Measurements from ENCODE around the gene HERPUD1. TPM values are rescaled to one million over a fixed set of nuclear protein-coding genes. Genes with fewer than 3 reads are reported as not detected.

The HERPUD1 gene
- total RNA-seq, 2 experiments from 2014 or later, result 143 to 149 TPM

DNA sequence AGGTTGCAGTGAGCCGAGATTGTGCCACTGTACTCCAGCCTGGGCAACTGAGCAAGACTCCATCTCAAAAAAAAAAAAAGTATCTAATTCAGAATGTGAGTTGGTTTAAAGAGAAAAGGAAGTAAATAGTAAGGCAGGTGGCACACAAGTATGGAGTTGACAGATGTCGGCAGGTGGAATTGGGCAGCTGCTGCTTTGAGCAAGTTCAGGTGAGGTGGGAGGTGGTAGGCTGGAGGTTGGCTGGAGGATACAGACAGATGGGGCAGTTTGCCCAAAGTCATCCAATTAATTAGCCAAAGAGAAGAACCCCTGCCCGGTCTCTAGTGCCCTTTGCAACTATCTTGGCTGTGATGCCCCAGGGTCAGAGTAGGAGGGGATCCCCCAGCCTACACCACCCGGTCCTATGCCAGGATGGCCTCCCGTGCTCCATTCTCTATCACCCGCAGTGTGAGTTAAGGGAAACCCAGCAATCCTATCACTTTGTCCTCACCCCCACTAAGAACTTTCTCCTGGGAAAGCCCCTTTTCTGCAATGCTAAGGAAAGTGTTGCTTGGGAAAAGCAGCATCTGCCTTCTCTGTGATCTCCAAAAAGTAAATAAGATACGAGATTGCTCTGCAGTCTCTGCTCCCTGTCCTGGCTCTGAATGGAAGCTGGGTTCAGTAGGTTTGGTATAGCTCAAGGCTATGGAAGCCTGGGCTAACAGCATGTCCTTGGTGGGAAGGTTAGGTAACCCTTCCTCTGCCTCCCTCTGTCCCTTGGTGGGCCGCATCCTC is 34.7 kb upstream of the HERPUD1 start:
- peaks cover 9% of the 10 kb centered on the region for H3K27me3 Mint-ChIP-seq
- H3K4me3 Mint-ChIP-seq, result no peak overlapping the region
- DNase-seq, result no peak
- H3K9me3 Mint-ChIP-seq, result no peaks in the 10 kb centered on the region
- no peaks in the 10 kb centered on the region for H3K36me3 Mint-ChIP-seq
- peaks cover 29% of the 10 kb centered on the region for H3K4me1 Mint-ChIP-seq
- no peak overlapping the region for H3K27ac Mint-ChIP-seq

DNA sequence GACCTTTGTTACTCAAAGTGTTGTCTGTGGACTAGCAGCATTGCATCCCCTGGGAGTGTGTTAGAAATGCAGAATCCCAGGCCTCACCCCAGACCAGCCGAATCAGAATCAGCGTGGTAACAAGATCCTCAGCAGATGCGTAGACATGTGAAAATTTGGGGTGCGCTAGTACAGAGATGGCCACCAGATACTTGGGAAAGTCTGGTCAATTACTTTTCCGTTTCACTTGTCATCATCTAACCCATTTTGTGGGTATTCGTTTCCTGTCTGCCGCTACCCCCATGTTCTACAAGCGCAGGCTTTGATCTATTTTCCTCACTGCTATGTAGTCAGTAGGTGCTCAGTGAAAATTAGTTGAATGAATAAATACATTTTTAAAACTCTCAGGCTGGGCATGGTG is 33.1 kb upstream of the HERPUD1 start:
- peaks cover 9% of the 10 kb centered on the region for H3K27me3 Mint-ChIP-seq

DNA sequence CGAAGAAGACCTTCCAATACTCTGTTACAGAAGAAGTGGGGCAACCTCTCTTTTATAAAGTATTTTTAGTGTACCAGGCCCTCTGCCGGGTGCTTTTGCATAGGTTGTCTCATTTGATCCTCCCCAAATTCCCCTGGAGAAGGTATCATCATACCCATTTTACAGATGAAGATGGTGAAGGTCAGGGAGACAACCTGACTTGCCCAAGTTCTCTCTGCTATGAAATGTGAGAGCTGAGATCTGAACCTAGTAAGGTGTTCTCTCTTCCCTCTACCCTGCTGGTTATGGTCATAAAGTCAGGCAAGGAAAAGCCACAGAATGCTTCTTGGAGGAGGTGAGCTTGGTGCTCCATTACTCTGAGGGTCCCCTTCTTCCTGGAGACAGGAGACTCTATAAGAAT is 28.1 kb upstream of the HERPUD1 start:
- H3K27ac Mint-ChIP-seq, result no peak overlapping the region
- no peaks in the 10 kb centered on the region for H3K36me3 Mint-ChIP-seq
- no peak for DNase-seq
- no peak overlapping the region for H3K4me3 Mint-ChIP-seq
- peaks cover 18% of the 10 kb centered on the region for H3K4me1 Mint-ChIP-seq
- peaks cover 9% of the 10 kb centered on the region for H3K27me3 Mint-ChIP-seq
- no peaks in the 10 kb centered on the region for H3K9me3 Mint-ChIP-seq

More for the DNA sequence above, 33.1 kb upstream of the HERPUD1 start:
- peak; percentile 39 for DNase-seq
- Mint-ChIP-seq H3K4me3 (no peak overlapping the region), H3K9me3 (no peaks in the 10 kb centered on the region), H3K4me1 (peaks cover 29% of the 10 kb centered on the region), H3K27ac (no peak overlapping the region), H3K36me3 (no peaks in the 10 kb centered on the region)

DNA sequence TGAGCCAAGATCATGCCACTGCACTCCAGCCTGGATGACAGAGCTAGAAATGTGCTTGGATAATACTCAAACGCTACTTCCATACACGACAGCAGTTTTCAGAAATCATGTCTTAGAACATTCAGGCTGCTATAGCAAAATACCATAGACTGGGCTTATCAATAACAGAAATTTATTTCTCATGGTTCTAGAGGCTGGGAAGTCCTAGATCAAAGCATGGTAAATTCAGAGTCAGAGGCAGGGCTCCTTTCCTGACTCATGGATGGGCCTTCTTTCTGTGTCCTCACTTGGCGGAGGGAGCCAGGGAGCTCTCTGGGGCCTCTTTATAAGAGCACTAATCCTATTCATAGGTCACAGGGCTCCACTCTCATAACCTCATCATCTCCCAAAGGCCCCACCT is 24.5 kb upstream of the HERPUD1 start:
- Mint-ChIP-seq H3K27ac (no peak overlapping the region), H3K27me3 (no peaks in the 10 kb centered on the region), H3K4me1 (peaks cover 22% of the 10 kb centered on the region), H3K4me3 (no peak overlapping the region), H3K9me3 (no peaks in the 10 kb centered on the region), H3K36me3 (no peaks in the 10 kb centered on the region)
- no peak for DNase-seq

DNA sequence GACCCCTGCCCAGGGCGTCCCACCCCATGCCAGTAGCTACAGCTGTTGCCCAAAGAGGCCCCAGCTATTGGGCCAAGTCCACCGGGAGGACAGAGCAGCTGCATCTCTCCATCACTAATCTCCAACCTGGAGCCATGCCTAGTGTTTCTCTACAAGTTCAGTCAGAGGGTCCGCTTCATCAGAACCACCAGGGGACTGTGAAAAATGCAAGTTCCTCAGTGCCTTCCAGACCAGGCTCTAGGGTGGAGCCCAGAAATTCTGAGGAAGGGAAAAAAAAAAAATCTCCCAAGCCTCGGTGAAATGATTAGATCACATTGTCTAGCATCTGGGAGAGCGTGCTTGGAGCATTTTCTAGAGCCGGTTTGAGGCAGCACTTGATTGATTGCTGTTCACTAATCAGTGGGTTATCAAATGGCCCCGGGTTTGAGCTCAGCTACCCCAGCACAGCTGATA is 22.4 kb upstream of the HERPUD1 start:
- no peaks in the 10 kb centered on the region for H3K36me3 Mint-ChIP-seq
- H3K27me3 Mint-ChIP-seq, result peaks cover 2% of the 10 kb centered on the region
- no peak for DNase-seq
- H3K4me3 Mint-ChIP-seq, result no peak overlapping the region
- peaks cover 29% of the 10 kb centered on the region for H3K4me1 Mint-ChIP-seq
- H3K9me3 Mint-ChIP-seq, result no peaks in the 10 kb centered on the region
- no peak overlapping the region for H3K27ac Mint-ChIP-seq

DNA sequence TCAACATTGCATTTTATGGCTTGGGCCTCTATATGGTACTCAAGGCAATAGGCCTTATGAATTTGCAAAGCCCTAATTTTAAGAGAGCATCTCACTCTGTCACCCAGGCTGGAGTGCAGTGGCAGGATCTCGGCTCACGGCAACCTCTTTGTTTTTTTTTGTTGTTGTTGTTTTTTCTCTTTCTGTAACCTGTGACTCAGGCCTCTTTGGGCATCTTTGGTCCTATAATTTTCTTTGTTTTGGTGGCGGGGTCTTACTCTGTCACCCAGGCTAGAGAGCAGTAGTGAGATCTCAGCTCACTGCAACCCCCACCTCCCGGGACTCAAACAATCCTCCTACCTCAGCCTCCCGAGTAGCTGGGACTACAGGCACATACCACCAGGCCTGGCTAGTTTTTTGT is 21.8 kb upstream of the HERPUD1 start:
- DNase-seq, result no peak
- no peaks in the 10 kb centered on the region for H3K9me3 Mint-ChIP-seq
- peak overlapping the region; percentile 3 for H3K27ac Mint-ChIP-seq
- peaks cover 29% of the 10 kb centered on the region for H3K4me1 Mint-ChIP-seq
- no peaks in the 10 kb centered on the region for H3K36me3 Mint-ChIP-seq
- H3K27me3 Mint-ChIP-seq, result peaks cover 4% of the 10 kb centered on the region
- H3K4me3 Mint-ChIP-seq, result no peak overlapping the region

DNA sequence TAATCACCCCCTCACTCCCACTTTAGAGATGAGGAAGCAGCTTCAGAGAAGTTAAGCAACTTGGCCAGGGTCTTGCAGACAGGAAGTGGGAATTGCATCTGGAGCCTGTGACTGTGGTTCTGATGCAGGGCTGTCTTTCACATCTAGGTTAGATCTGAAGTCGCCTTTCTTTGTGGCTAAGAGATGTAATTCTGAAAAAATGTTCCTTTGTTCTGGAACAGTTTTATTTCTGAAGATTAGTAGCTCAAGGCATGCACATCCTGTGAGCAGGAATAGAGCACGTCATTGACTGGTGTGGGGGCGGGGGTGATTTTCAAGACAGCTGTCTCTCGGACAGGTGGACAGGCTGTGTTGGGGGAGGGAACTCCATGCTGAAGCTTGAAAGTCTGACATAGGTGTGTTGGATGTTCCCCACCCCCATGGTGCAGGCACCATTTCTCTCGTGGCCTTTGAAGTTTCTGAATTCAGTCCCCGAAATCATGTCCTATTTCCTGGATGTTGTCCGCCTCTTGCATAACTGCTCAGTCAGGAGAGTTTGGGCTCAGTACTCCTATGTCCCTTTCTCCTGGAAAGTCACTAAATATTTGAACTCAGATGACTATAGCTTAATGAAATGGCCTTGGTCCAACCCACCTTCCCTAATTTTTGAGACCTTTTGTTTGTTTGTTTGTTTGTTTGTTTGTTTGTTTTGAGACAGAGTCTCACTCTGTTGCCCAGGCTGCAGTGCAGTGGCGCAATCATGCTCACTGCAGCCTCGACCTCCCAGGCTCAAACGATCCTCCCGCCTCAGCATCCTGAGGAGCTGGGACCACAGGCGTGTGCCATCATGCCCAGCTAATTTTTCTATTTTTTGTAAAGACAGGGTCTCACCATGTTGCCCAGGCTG is 21.0 kb upstream of the HERPUD1 start:
- Mint-ChIP-seq H3K36me3 (no peaks in the 10 kb centered on the region), H3K4me1 (peaks cover 30% of the 10 kb centered on the region), H3K9me3 (no peaks in the 10 kb centered on the region), H3K4me3 (no peak overlapping the region), H3K27ac (peak overlapping the region; percentile 42), H3K27me3 (peaks cover 4% of the 10 kb centered on the region)
- DNase-seq, result no peak

DNA sequence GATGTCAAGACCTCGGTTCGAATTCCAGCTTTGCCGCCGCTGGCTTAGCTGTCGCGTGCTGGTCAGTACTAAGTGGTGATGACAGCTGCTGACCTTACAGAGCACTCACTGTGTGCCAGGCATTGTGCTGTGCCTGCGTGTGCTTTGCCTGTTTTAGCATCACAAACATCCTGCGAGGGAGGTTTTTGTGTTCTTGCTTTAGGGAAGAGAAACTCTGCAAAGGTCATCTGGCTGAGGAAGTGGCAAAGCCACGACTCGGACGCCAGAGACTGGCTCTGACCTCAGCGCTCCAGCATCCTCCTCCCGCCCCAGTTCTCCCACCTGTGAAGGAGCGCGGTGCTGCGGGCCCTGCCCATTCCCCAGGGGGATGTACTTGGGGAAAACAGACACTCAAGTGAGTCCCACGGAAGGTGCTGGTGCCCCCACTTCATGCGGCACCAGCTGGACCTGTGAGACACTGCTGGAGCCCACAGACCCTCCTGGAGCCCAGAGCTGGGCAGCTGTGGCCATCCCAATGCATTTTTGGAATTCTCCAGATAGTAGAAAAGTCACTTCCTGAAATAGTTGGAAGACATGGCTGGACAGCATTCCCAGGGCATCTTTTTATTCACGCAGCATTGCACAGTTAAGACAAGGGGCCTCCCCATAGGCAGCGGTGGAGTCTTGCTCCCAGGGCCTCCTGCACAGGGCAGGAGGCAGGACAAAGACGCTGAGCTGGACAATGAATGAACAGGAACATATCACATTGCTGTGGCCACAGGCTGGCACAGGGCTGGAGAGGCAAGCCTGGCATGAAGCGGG is 20.0 kb upstream of the HERPUD1 start:
- Mint-ChIP-seq H3K4me1 (peaks cover 40% of the 10 kb centered on the region), H3K9me3 (no peaks in the 10 kb centered on the region), H3K27ac (peak overlapping the region; percentile 42), H3K36me3 (no peaks in the 10 kb centered on the region), H3K4me3 (no peak overlapping the region), H3K27me3 (peaks cover 4% of the 10 kb centered on the region)
- DNase-seq, result no peak

DNA sequence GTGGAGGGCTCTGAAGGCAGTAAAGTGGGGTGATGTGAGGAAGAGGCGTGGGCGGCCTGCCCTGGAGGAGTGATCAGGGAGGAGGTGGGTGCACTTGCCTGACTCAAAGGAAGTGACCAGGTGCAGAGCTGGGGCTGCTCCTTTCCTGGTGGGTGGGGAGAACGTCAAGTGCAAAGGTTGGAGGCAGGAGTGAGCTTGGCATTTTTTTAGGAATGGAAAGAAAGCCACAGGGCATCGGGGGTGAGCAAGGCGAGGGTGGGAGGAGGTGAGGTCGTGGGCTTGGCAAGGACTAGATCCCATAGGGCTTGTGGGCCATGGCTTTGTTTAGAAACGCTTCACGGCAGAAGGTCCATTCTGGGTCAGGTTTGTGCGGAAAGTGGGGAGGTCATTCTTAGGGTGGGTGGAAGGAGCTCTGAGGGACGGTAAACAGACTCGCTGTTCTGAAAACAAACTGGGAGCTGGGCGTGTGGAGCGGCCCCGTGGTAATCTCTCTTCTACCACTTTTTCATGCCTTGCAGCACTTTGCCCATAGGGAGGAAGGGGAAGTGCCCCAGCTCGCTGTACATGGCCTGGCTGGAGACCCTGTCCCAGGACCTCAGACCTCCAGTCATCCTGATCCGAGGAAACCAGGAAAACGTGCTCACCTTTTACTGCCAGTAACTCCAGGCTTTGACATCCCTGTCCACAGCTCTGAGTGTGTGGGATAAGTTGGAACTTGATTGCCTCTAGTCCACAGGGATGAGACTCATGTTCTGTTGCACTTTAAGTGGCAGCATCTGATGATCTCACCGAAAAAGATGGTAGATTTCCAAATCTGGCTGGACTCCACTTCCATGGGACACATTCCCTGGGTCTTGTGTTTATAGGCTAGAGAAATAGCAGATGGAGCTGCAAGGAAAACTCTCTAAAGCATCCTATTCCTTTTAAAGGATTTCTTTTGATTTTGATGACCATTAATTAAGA is 18.9 kb upstream of the HERPUD1 start:
- DNase-seq, result no peak
- H3K9me3 Mint-ChIP-seq, result peaks cover 2% of the 10 kb centered on the region
- no peak overlapping the region for H3K4me3 Mint-ChIP-seq
- peaks cover 4% of the 10 kb centered on the region for H3K27me3 Mint-ChIP-seq
- peaks cover 4% of the 10 kb centered on the region for H3K36me3 Mint-ChIP-seq
- H3K27ac Mint-ChIP-seq, result peak overlapping the region; percentile 32
- peaks cover 51% of the 10 kb centered on the region for H3K4me1 Mint-ChIP-seq

DNA sequence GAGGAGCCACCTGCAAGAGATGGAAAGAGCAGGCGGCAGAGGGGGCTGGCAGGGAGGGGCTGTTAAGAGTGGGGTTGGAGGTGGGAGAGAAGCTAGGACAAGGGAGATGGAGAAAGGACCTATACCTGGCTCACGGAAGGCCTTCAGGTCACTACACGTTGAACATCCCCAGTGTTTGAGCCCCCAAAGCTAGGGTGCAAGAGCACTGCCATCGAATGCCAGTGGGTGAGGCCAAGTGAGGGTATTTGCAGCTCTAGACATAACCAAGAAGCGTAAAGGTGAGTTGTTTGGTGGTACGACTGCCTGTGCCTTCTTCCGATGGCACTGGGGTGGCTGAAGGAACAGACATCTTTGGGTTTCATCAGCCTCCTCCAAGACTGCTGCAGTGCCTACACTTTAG is 17.0 kb upstream of the HERPUD1 start:
- Mint-ChIP-seq H3K27me3 (peaks cover 4% of the 10 kb centered on the region), H3K36me3 (peaks cover 4% of the 10 kb centered on the region), H3K4me3 (no peak overlapping the region), H3K4me1 (peaks cover 56% of the 10 kb centered on the region), H3K27ac (no peak overlapping the region), H3K9me3 (peaks cover 2% of the 10 kb centered on the region)
- DNase-seq, result no peak

DNA sequence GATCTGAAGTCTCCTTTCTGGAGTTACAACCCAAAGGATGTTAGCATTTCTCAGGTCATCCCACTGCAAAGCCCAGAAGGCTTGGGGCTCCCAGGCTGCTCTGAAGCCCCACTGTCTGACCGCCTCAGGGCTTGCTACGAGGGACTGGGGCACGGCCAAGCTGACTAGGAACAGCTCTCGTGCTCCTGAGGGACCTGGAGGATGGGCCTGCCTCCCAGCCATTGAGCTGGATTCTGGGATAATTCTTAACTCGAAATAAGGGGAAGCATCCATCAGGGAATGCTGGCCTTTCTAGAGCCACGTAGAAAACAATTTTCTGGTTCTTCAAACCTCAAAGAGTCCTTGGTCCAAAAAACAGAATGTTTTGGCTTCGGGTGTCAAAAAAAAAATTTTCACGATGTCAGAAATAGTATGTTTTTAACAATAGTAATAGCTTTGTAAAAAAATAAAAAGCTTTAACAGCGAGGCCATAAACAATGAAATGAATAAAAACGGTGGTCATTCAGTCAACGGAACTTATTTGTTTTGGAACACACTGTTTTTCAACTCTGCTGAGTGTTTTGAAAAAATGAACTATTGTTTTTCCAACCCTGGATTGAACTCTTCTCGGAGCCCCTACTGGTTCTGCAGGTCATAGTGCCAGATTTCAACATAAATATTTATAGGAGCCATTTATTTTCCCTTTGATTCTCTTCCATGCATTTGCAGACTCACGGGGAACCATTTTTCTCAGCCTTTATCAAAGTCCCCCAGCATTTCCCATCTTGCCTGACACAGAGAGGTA is 16.4 kb upstream of the HERPUD1 start:
- DNase-seq, result no peak
- Mint-ChIP-seq H3K9me3 (peaks cover 2% of the 10 kb centered on the region), H3K27ac (no peak overlapping the region), H3K4me1 (peaks cover 51% of the 10 kb centered on the region), H3K4me3 (no peak overlapping the region), H3K27me3 (peaks cover 4% of the 10 kb centered on the region), H3K36me3 (peaks cover 4% of the 10 kb centered on the region)

DNA sequence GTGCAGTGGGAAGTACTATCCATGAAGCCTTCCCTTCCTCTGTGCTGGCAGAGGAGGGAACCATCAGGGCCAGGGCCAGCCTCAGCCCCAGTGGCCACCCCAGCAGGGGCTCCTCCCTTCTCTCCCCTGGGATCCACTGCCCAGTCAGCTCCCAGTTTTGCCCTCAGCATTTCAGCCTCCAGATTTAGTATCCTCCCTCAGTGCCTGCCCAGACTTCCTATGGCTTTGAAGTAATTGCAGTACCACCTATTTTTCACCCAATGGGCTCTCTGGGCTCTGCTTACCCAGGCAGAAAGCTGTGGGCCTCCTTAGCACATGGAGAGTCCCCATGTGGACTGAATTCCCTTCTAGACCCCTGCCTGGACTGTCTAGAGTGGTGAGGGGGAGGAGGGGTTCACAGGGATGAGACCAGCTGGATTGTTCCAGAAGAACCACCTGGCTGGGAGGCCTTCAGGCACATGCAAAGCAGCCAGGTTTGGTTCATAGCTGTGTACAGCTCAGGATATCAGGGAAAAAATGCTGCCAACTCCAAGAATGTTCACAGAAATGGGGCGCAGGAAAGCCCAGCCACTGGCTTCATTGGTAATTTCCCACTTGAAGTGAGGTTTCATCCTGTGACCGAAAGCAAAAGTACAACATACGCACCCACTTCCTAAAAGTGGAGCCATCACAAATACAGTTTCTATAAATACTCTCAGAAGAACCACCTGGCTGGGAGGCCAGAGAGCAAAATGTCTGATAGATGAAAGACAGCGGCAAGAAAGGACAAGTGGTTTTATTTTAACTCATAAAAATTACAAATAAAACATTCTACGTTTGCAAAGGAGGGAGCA is 15.2 kb upstream of the HERPUD1 start:
- H3K4me1 Mint-ChIP-seq, result peaks cover 39% of the 10 kb centered on the region
- H3K9me3 Mint-ChIP-seq, result peaks cover 2% of the 10 kb centered on the region
- H3K36me3 Mint-ChIP-seq, result peaks cover 4% of the 10 kb centered on the region
- H3K27me3 Mint-ChIP-seq, result peaks cover 4% of the 10 kb centered on the region
- peak overlapping the region; percentile 89 for H3K27ac Mint-ChIP-seq
- DNase-seq, result peak; percentile 38
- peak overlapping the region; percentile 46 for H3K4me3 Mint-ChIP-seq
